Glutamatergic neuron (in vitro differentiated cells): ENCODE measurements around the gene CHEK2. TPM values are rescaled to one million over a fixed set of nuclear protein-coding genes. Genes with fewer than 3 reads are reported as not detected.

Experiments
- DNase-seq: peaks from one replicate; pipeline ENCODE4 v3.0.0; 2022
- H3K27ac Mint-ChIP-seq: one replicate; pipeline ENCODE4 v1.8.0; 2020; ENCODE audit warnings: mild to moderate bottlenecking, mixed read lengths, inconsistent platforms; ENCODE audit not compliant: unreplicated experiment
- H3K27me3 Mint-ChIP-seq: one replicate; pipeline ENCODE4 v1.8.0; 2020; ENCODE audit warnings: mild to moderate bottlenecking, moderate library complexity, mixed read lengths, inconsistent platforms; ENCODE audit not compliant: unreplicated experiment
- H3K36me3 Mint-ChIP-seq: one replicate; pipeline ENCODE4 v1.8.0; 2020; ENCODE audit warnings: mild to moderate bottlenecking, mixed read lengths, inconsistent platforms; ENCODE audit not compliant: unreplicated experiment
- H3K4me1 Mint-ChIP-seq: one replicate; pipeline ENCODE4 v1.8.0; 2020; ENCODE audit warnings: mild to moderate bottlenecking, low read depth, mixed read lengths, inconsistent platforms; ENCODE audit not compliant: unreplicated experiment
- H3K4me3 Mint-ChIP-seq: one replicate; pipeline ENCODE4 v1.8.0; 2020; ENCODE audit warnings: mild to moderate bottlenecking, mixed read lengths, inconsistent platforms; ENCODE audit not compliant: unreplicated experiment
- H3K9me3 Mint-ChIP-seq: one replicate; pipeline ENCODE4 v1.8.0; 2020; ENCODE audit warnings: mild to moderate bottlenecking, moderate library complexity, mixed read lengths, inconsistent platforms; ENCODE audit not compliant: unreplicated experiment
- CTCF ChIP-seq: fragments of 200-600 bp; sonication (generic); IDR thresholded peaks from one replicate; pipeline ENCODE4 v1.5.0; 2021; ENCODE audit not compliant: partially characterized antibody, unreplicated experiment
- total RNA-seq: library from RNA; stranded (reverse); fragmentation: NEBNext Ultra II Directional; extraction: Animal tissue kit (Norgen Biotek cat#: 25700); gene quantifications from one replicate; pipeline ENCODE4 v1.2.1, GENCODE V29; 2021; ENCODE audit not compliant: unreplicated experiment

CHEK2 gene
- total RNA-seq, 1 donor from 2014 or later: 7.4 TPM

GRCh38 chr22:28780296-28780695 lies 38.7 kb upstream of the CHEK2 start:
- no peaks in the 10 kb centered on the region for H3K36me3 Mint-ChIP-seq

GRCh38 chr22:28779833-28780232 lies 38.2 kb upstream of the CHEK2 start:
- no peak for TF ChIP-seq CTCF
- Mint-ChIP-seq H3K4me1 (no peaks in the 10 kb centered on the region), H3K4me3 (no peak overlapping the region), H3K9me3 (no peaks in the 10 kb centered on the region), H3K27ac (no peak overlapping the region), H3K27me3 (no peaks in the 10 kb centered on the region), H3K36me3 (no peaks in the 10 kb centered on the region)
- DNase-seq: no peak

More at GRCh38 chr22:28780296-28780695, 38.7 kb upstream of the CHEK2 start:
- no peak for TF ChIP-seq CTCF
- no peak overlapping the region for H3K4me3 Mint-ChIP-seq
- H3K9me3 Mint-ChIP-seq: no peaks in the 10 kb centered on the region
- H3K27me3 Mint-ChIP-seq: no peaks in the 10 kb centered on the region
- H3K4me1 Mint-ChIP-seq: no peaks in the 10 kb centered on the region
- no peak overlapping the region for H3K27ac Mint-ChIP-seq
- no peak for DNase-seq

- Mint-ChIP-seq H3K27me3 (peaks cover 4% of the 10 kb centered on the region), H3K27ac (no peak overlapping the region), H3K36me3 (no peaks in the 10 kb centered on the region), H3K4me3 (no peak overlapping the region), H3K9me3 (peaks cover 2% of the 10 kb centered on the region), H3K4me1 (peaks cover 5% of the 10 kb centered on the region)
- no peak for DNase-seq
- TF ChIP-seq CTCF: no peak
Observed at GRCh38 chr22:28774378-28774777, 32.8 kb upstream of the CHEK2 start.

GRCh38 chr22:28773461-28773867 lies 31.8 kb upstream of the CHEK2 start:
- TF ChIP-seq CTCF: no peak
- peak overlapping the region; percentile 92 for H3K4me3 Mint-ChIP-seq
- H3K27ac Mint-ChIP-seq: peak overlapping the region; percentile 45
- DNase-seq: no peak
- H3K9me3 Mint-ChIP-seq: peaks cover 2% of the 10 kb centered on the region
- H3K27me3 Mint-ChIP-seq: peaks cover 4% of the 10 kb centered on the region
- H3K4me1 Mint-ChIP-seq: peaks cover 5% of the 10 kb centered on the region
- no peaks in the 10 kb centered on the region for H3K36me3 Mint-ChIP-seq

- Mint-ChIP-seq H3K9me3 (peaks cover 2% of the 10 kb centered on the region), H3K27ac (peak within 1 kb of the TSS; percentile 45), H3K36me3 (no peaks in the 10 kb centered on the region)
Observed at GRCh38 chr22:28772633-28773460, 31.2 kb upstream of the CHEK2 start, which contains the start of gene CCDC117. Gene CCDC117 (plus strand): TSS chr22:28772695. CDS start chr22:28772850, 155 bp downstream.

More at GRCh38 chr22:28772633-28773460, 31.2 kb upstream of the CHEK2 start, which contains the start of gene CCDC117:
- peaks cover 5% of the 10 kb centered on the region for H3K4me1 Mint-ChIP-seq
- H3K27me3 Mint-ChIP-seq: peaks cover 4% of the 10 kb centered on the region
- peak; percentile 23 for TF ChIP-seq CTCF
- peak; percentile 95 for DNase-seq
- H3K4me3 Mint-ChIP-seq: peak within 1 kb of the TSS; percentile 92
